GM13976 (cell line): Measurements from ENCODE around the gene BBC3.
A peak's percentile ranks its signal among the peaks of the same experiment; 100 is the strongest.

ENCODE experiments used
- DNase-seq: peaks from one replicate; pipeline ENCODE4 v3.0.0; 2012; ENCODE audit warnings: low spot score
- CTCF ChIP-seq: IDR thresholded peaks from 2 replicates; pipeline ENCODE4 v1.5.1; 2012; ENCODE audit warnings: borderline replicate concordance, mild to moderate bottlenecking; ENCODE audit not compliant: insufficient read depth; ENCODE audit errors: extremely low read depth, missing control alignments, control extremely low read depth
- in situ Hi-C: fragments of 300-500 bp; cut with MboI; formaldehyde crosslinking; loops from one replicate; pipeline ENCODE4 v1.12.0; 2022; ENCODE audit warnings: low sequenced_read_pairs, mixed read lengths, inconsistent platforms; ENCODE audit not compliant: unreplicated experiment

The BBC3 gene

GRCh38 chr19:47273313-47274070, 42.5 kb upstream of the BBC3 start:
- in situ Hi-C loops, result no loop called here
- peak; percentile 94 for DNase-seq
- TF ChIP-seq CTCF, result no peak

- in situ Hi-C loops, result no loop called here
- TF ChIP-seq CTCF, result no peak
- peak; percentile 51 for DNase-seq
These were observed 41.7 kb upstream of the BBC3 start for GRCh38 chr19:47272448-47273312.

GRCh38 chr19:47271949-47272348, 41.0 kb upstream of the BBC3 start:
- DNase-seq, result no peak
- no peak for TF ChIP-seq CTCF
- in situ Hi-C loops, result no loop called here

- in situ Hi-C loops, result no loop called here
- no peak for TF ChIP-seq CTCF
- DNase-seq, result no peak
These were observed 39.4 kb upstream of the BBC3 start for GRCh38 chr19:47270408-47270807.

GRCh38 chr19:47269596-47269995, 38.6 kb upstream of the BBC3 start:
- in situ Hi-C loops, result no loop called here
- TF ChIP-seq CTCF, result no peak
- DNase-seq, result no peak

GRCh38 chr19:47268028-47268427, 37.0 kb upstream of the BBC3 start:
- no peak for DNase-seq
- in situ Hi-C loops, result no loop called here
- no peak for TF ChIP-seq CTCF
